ENCODE results near the gene CAMSAP3.

The CAMSAP3 gene

GRCh38 chr19:7614859-7615741, 19.4 kb downstream of the CAMSAP3 start:
- DNase-seq (ENCODE audit: insufficient read length, low spot score): no peak
- TF ChIP-seq CTCF (IDR thresholded peaks at IDR 0.05; ENCODE audit: insufficient read depth, missing control alignments): no peak
- no peak for FAIRE-seq

- FAIRE-seq (no peak), DNase-seq (ENCODE audit: insufficient read length, low spot score) (no peak)
- no peak for TF ChIP-seq CTCF (IDR thresholded peaks at IDR 0.05; ENCODE audit: insufficient read depth, missing control alignments)
These were observed 21.5 kb downstream of the CAMSAP3 start for GRCh38 chr19:7617172-7617571.

- no peak for TF ChIP-seq CTCF (IDR thresholded peaks at IDR 0.05; ENCODE audit: insufficient read depth, missing control alignments)
- DNase-seq (ENCODE audit: insufficient read length, low spot score) (no peak), FAIRE-seq (no peak)
These were observed 22.1 kb downstream of the CAMSAP3 start for GRCh38 chr19:7617735-7618134.

GRCh38 chr19:7618348-7618747, 22.7 kb downstream of the CAMSAP3 start:
- TF ChIP-seq CTCF (IDR thresholded peaks at IDR 0.05; ENCODE audit: insufficient read depth, missing control alignments): no peak
- no peak for DNase-seq (ENCODE audit: insufficient read length, low spot score)

GRCh38 chr19:7618771-7619510, 23.3 kb downstream of the CAMSAP3 start:
- TF ChIP-seq CTCF (IDR thresholded peaks at IDR 0.05; ENCODE audit: insufficient read depth, missing control alignments): no peak
- FAIRE-seq (peak; percentile 21), DNase-seq (ENCODE audit: insufficient read length, low spot score) (peak; percentile 97)

More at GRCh38 chr19:7618348-7618747, 22.7 kb downstream of the CAMSAP3 start:
- FAIRE-seq: no peak

- no peak for TF ChIP-seq CTCF (IDR thresholded peaks at IDR 0.05; ENCODE audit: insufficient read depth, missing control alignments)
- FAIRE-seq (no peak), DNase-seq (ENCODE audit: insufficient read length, low spot score) (no peak)
These were observed 24.2 kb downstream of the CAMSAP3 start for GRCh38 chr19:7619671-7620441.

Measured in D721Med (cell line).